Caco-2 (cell line): Measurements from ENCODE around the gene LIMS2. TPM values are rescaled to one million over a fixed set of nuclear protein-coding genes. Genes with fewer than 3 reads are reported as not detected.

Experiments used
- BruUV-seq: library from RNA; stranded (reverse); fragments of 400-500 nt; replicated peaks from 2 replicates; lab custom pipeline; 2021; lab: Mats Ljungman, UMichigan
- CTCF ChIA-PET: fragments of 300-600 bp; sonication (Branson Sonifier 250); formaldehyde crosslinking; loops from one replicate; lab custom pipeline; 2022; ENCODE audit warnings: antibody characterized with exemption; lab: Charles Lee
- POLR2A ChIA-PET: fragments of 300-600 bp; sonication (Branson Sonifier 250); formaldehyde crosslinking; loops from one replicate; lab custom pipeline; 2022; ENCODE audit warnings: antibody characterized with exemption; lab: Charles Lee
- DNase-seq, 2 experiments: peaks; one replicate each; pipeline versions ENCODE4 v3.0.0 to v3.0.0-alpha.2; 2020 to 2022
- H3K27me3 ChIP-seq: replicated peaks from 2 replicates; pipeline ENCODE4 v1.6.0; 2011; ENCODE audit warnings: low read length; ENCODE audit not compliant: control insufficient read depth, insufficient read depth
- H3K36me3 ChIP-seq: 2 replicates; pipeline ENCODE4 v1.5.1; 2011; ENCODE audit warnings: low read length; ENCODE audit not compliant: control insufficient read depth, insufficient read depth
- H3K4me1 ChIP-seq: fragments of 250-450 bp; sonication (Bioruptor Pico); 2 replicates; pipeline ENCODE4 v1.5.1; 2020; ENCODE audit warnings: mild to moderate bottlenecking
- H3K4me3 ChIP-seq: 2 replicates; pipeline ENCODE4 v1.5.1; 2011; ENCODE audit warnings: low read depth, mild to moderate bottlenecking, control low read depth, low read length
- H3K9me3 ChIP-seq: fragments of 250-450 bp; sonication (Bioruptor Pico); 2 replicates; pipeline ENCODE4 v1.5.1; 2020; ENCODE audit warnings: mild to moderate bottlenecking, moderate library complexity
- H3K27ac Mint-ChIP-seq: one replicate; pipeline ENCODE4 v1.8.0; 2022; ENCODE audit warnings: mixed read lengths; ENCODE audit not compliant: unreplicated experiment
- H3K27me3 Mint-ChIP-seq: one replicate; pipeline ENCODE4 v1.8.0; 2022; ENCODE audit warnings: mixed read lengths; ENCODE audit not compliant: insufficient read depth, unreplicated experiment
- H3K36me3 Mint-ChIP-seq: one replicate; pipeline ENCODE4 v1.8.0; 2022; ENCODE audit warnings: mild to moderate bottlenecking, mixed read lengths; ENCODE audit not compliant: insufficient read depth, unreplicated experiment
- H3K4me1 Mint-ChIP-seq: one replicate; pipeline ENCODE4 v1.8.0; 2022; ENCODE audit warnings: low read depth, mixed read lengths; ENCODE audit not compliant: unreplicated experiment
- H3K4me3 Mint-ChIP-seq: one replicate; pipeline ENCODE4 v1.8.0; 2022; ENCODE audit warnings: mild to moderate bottlenecking, moderate library complexity, mixed read lengths; ENCODE audit not compliant: unreplicated experiment
- H3K9me3 Mint-ChIP-seq: one replicate; pipeline ENCODE4 v1.8.0; 2022; ENCODE audit warnings: mixed read lengths; ENCODE audit not compliant: unreplicated experiment
- CTCF ChIP-seq, 2 experiments: fragments of 200-600 bp in 1 of 2; IDR thresholded peaks; 1 replicate in 1 of 2; 2 replicates in 1 of 2; pipeline versions ENCODE4 v1.5.1 to v1.8.0; 2011 to 2022; ENCODE audit warnings: antibody characterized with exemption in 1 of 2, control low read depth in 1 of 2, inconsistent platforms in 1 of 2, low read depth in 1 of 2, low read length in 1 of 2, mild to moderate bottlenecking in 1 of 2, moderate library complexity in 1 of 2; ENCODE audit not compliant: insufficient read depth in 1 of 2, severe bottlenecking in 1 of 2, unreplicated experiment in 1 of 2
- intact Hi-C: fragments of 100-400 bp; cut with micrococcal nuclease; formaldehyde crosslinking; loops from one replicate; pipeline ENCODE4 v1.10.0; 2022; ENCODE audit not compliant: unreplicated experiment
- total RNA-seq: library from RNA; stranded (reverse); gene quantifications from 2 replicates; pipeline ENCODE4 v1.2.3, GENCODE V29; 2022

Gene LIMS2
- total RNA-seq, 1 experiment from 2014 or later: 10.0 TPM

- no TSS peak for BruUV-seq
- ChIA-PET POLR2A (no interaction called here), CTCF (no interaction called here)
- H3K4me3 Mint-ChIP-seq: no peak overlapping the region
- Histone ChIP-seq H3K9me3 (no peaks in the 10 kb centered on the region), H3K4me3 (no peak overlapping the region), H3K36me3 (no peaks in the 10 kb centered on the region), H3K27me3 (no peaks in the 10 kb centered on the region), H3K4me1 (no peaks in the 10 kb centered on the region)
- no peak for DNase-seq
- TF ChIP-seq CTCF (IDR thresholded peaks at IDR 0.05; ENCODE audit: insufficient read depth in 1 of 2, low read depth in 1 of 2, low read length in 1 of 2, severe bottlenecking in 1 of 2, unreplicated experiment in 1 of 2): no peak
- no peaks in the 10 kb centered on the region for H3K9me3 Mint-ChIP-seq
- H3K27me3 Mint-ChIP-seq: peaks cover 2% of the 10 kb centered on the region
- H3K4me1 Mint-ChIP-seq: no peaks in the 10 kb centered on the region
- no peak overlapping the region for H3K27ac Mint-ChIP-seq
- no peaks in the 10 kb centered on the region for H3K36me3 Mint-ChIP-seq
- intact Hi-C loops: no loop called here
Measured at GRCh38 chr2:127628767-127629614, 46.3 kb downstream of the LIMS2 start.

- Mint-ChIP-seq H3K4me1 (no peaks in the 10 kb centered on the region), H3K27ac (no peak overlapping the region), H3K9me3 (no peaks in the 10 kb centered on the region), H3K36me3 (no peaks in the 10 kb centered on the region), H3K4me3 (no peak overlapping the region), H3K27me3 (peaks cover 2% of the 10 kb centered on the region)
- CTCF ChIA-PET: no interaction called here
- intact Hi-C loops: no loop called here
- POLR2A ChIA-PET: interaction anchor here (0.6 kb wide), 1 partner anchor 102 kb away, joined by 3 read pairs; the partner anchor contains the start of gene IWS1
- Histone ChIP-seq H3K36me3 (no peaks in the 10 kb centered on the region), H3K4me3 (no peak overlapping the region), H3K27me3 (no peaks in the 10 kb centered on the region), H3K9me3 (no peaks in the 10 kb centered on the region), H3K4me1 (no peaks in the 10 kb centered on the region)
- no peak for DNase-seq
- no peak for TF ChIP-seq CTCF (IDR thresholded peaks at IDR 0.05; ENCODE audit: insufficient read depth in 1 of 2, low read depth in 1 of 2, low read length in 1 of 2, severe bottlenecking in 1 of 2, unreplicated experiment in 1 of 2)
- no TSS peak for BruUV-seq
Measured at GRCh38 chr2:127627740-127628571, 47.4 kb downstream of the LIMS2 start.

GRCh38 chr2:127626917-127627739, 48.2 kb downstream of the LIMS2 start:
- Mint-ChIP-seq H3K27me3 (peaks cover 2% of the 10 kb centered on the region), H3K36me3 (no peaks in the 10 kb centered on the region), H3K4me3 (no peak overlapping the region), H3K4me1 (no peaks in the 10 kb centered on the region), H3K27ac (no peak overlapping the region), H3K9me3 (no peaks in the 10 kb centered on the region)
- ChIA-PET CTCF (no interaction called here), POLR2A (no interaction called here)
- Histone ChIP-seq H3K4me3 (no peak overlapping the region), H3K36me3 (no peaks in the 10 kb centered on the region), H3K4me1 (no peaks in the 10 kb centered on the region), H3K9me3 (no peaks in the 10 kb centered on the region), H3K27me3 (no peaks in the 10 kb centered on the region)
- no peak for DNase-seq
- intact Hi-C loops: no loop called here
- no peak for TF ChIP-seq CTCF (IDR thresholded peaks at IDR 0.05; ENCODE audit: insufficient read depth in 1 of 2, low read depth in 1 of 2, low read length in 1 of 2, severe bottlenecking in 1 of 2, unreplicated experiment in 1 of 2)
- BruUV-seq: no TSS peak
